Lung (tissue), 12 donors: ENCODE measurements around the gene GP1BA. TPM values are rescaled to one million over a fixed set of nuclear protein-coding genes. Genes with fewer than 3 reads are reported as not detected.
A peak's percentile ranks its signal among the peaks of the same experiment; 100 is the strongest.

ENCODE experiments used
- ATAC-seq: fragments of 200-7000 bp; cut with Tn5 transposase; one replicate; pipeline ENCODE4 v1.9.1; 2020; ENCODE audit warnings: moderate number of reproducible peaks; ENCODE audit not compliant: insufficient read depth, low FRiP score
- DNase-seq, 3 donors: peaks; one replicate each; pipeline ENCODE4 v3.0.0-alpha.2; 2013 to 2017
- H3K27ac ChIP-seq, 2 donors: one replicate each; pipeline ENCODE4 v1.5.1; 2013; ENCODE audit warnings: mild to moderate bottlenecking in 2 of 2, moderate library complexity in 2 of 2, control low read depth in 1 of 2, inconsistent platforms in 1 of 2, low read depth in 1 of 2, low read length in 1 of 2
- H3K27me3 ChIP-seq, 3 donors: one replicate each; pipeline ENCODE4 v1.5.1; 2013; ENCODE audit warnings: low read length in 2 of 3; ENCODE audit not compliant: control insufficient read depth in 3 of 3, insufficient read depth in 3 of 3
- H3K36me3 ChIP-seq, 4 donors: one replicate each; pipeline ENCODE4 v1.5.1; 2013; ENCODE audit warnings: low read length in 4 of 4, mild to moderate bottlenecking in 1 of 4, moderate library complexity in 1 of 4; ENCODE audit not compliant: control insufficient read depth in 4 of 4, insufficient read depth in 4 of 4
- H3K4me1 ChIP-seq, 5 donors: one replicate each; pipeline ENCODE4 v1.5.1; 2013; ENCODE audit warnings: low read length in 5 of 5, mild to moderate bottlenecking in 2 of 5, moderate library complexity in 1 of 5; ENCODE audit not compliant: control insufficient read depth in 5 of 5, insufficient read depth in 5 of 5
- H3K4me3 ChIP-seq: one replicate; pipeline ENCODE4 v1.5.1; 2013; ENCODE audit warnings: mild to moderate bottlenecking, control low read depth, moderate library complexity
- H3K9ac ChIP-seq, 2 donors: one replicate each; pipeline ENCODE4 v1.5.1; 2013; ENCODE audit warnings: low read length in 2 of 2, control low read depth in 1 of 2; ENCODE audit not compliant: insufficient read depth in 1 of 2
- H3K9me3 ChIP-seq, 4 donors: one replicate each; pipeline ENCODE4 v1.5.1; 2013; ENCODE audit warnings: low read length in 3 of 4, mild to moderate bottlenecking in 1 of 4, moderate library complexity in 1 of 4; ENCODE audit not compliant: control insufficient read depth in 4 of 4, insufficient read depth in 3 of 4
- WGBS, 2 donors: extraction: QIAGEN DNeasy Blood & Tissue Kit; methylation state at CpG; one replicate each; pipeline ENCODE4 v1.1.7; 2013; 5-methylcytosine and 5-hydroxymethylcytosine counted together
- polyA plus RNA-seq, 2 donors: library from polyadenylated mRNA; stranded (reverse); fragments of 200-250 nt; gene quantifications; one replicate each; pipeline ENCODE4 v1.2.1, GENCODE V29; 2013
- total RNA-seq, 2 donors: library from RNA; depleted of rRNA in 1 of 2; stranded (reverse); fragments of >200 nt in 1 of 2; gene quantifications; one replicate each; pipeline ENCODE4 v1.2.1, GENCODE V29; 2014 to 2021
- TF ChIP-seq, protein P1 (sequence below): IDR thresholded peaks from 2 replicates; pipeline ENCODE4 v1.5.1; 2012; ENCODE audit warnings: mild to moderate bottlenecking; ENCODE audit errors: control extremely low read depth, extremely low read depth
- donor health status: control.
- donor health status: control.
- donor health status: Bipolar disorder and iron deficiency.
- donor health status: healthy.
- donor health status: DM: yes; HTN: yes; CAD: no.

GP1BA gene
- total and polyA plus RNA-seq, 4 donors = 0.18 to 1.4 (median 0.60) TPM

DNA sequence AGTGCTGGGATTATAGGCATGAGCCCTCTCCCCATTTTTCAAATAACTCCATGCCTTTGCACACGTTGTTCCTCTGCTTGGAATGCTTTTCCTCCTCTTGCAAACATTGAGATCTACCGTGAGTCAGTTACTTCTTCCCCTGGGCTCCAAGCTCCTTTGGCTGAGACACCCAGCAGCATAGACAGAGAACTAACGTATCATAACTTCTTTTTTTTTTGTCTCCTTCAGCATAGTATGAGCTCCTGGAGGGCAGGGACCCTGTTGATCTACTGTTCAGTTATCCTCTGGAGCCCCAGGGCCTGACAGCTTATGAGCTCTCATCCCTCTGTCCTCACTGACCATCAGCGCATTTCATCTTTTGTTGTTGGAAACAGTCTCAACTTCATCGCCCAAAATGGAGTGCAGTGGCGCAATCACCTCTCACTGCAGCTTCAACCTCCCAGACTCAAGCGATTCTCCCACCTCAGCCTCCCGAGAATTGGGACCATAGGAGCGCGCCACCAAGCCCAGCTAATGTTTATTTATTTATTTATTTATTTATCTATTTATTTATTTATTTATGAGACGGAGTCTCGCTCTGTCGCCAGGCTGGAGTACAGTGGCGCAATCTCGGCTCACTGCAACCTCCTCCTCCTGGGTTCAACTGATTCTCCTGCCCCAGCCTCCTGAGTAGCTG, 33.4 kb downstream of the GP1BA start:
- no peaks in the 10 kb centered on the region for H3K9me3 ChIP-seq
- DNase-seq (no peak), ATAC-seq (no peak)
- H3K4me1 ChIP-seq = peaks cover 4 to 21% (median 9%) of the 10 kb centered on the region in 5 donors
- H3K4me3 ChIP-seq = no peak overlapping the region
- TF ChIP-seq, protein P1, sequence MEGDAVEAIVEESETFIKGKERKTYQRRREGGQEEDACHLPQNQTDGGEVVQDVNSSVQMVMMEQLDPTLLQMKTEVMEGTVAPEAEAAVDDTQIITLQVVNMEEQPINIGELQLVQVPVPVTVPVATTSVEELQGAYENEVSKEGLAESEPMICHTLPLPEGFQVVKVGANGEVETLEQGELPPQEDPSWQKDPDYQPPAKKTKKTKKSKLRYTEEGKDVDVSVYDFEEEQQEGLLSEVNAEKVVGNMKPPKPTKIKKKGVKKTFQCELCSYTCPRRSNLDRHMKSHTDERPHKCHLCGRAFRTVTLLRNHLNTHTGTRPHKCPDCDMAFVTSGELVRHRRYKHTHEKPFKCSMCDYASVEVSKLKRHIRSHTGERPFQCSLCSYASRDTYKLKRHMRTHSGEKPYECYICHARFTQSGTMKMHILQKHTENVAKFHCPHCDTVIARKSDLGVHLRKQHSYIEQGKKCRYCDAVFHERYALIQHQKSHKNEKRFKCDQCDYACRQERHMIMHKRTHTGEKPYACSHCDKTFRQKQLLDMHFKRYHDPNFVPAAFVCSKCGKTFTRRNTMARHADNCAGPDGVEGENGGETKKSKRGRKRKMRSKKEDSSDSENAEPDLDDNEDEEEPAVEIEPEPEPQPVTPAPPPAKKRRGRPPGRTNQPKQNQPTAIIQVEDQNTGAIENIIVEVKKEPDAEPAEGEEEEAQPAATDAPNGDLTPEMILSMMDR = no peak
- H3K27ac ChIP-seq = peak overlapping the region in 1 of 2 donors; percentile 63
- no peak overlapping the region for H3K9ac ChIP-seq
- 93 to 94% methylated on average over 15 of the region's 15 CpGs for WGBS, 2 donors
- no peaks in the 10 kb centered on the region for H3K27me3 ChIP-seq
- H3K36me3 ChIP-seq = peaks cover 0 to 18% (median 16%) of the 10 kb centered on the region in 4 donors

DNA sequence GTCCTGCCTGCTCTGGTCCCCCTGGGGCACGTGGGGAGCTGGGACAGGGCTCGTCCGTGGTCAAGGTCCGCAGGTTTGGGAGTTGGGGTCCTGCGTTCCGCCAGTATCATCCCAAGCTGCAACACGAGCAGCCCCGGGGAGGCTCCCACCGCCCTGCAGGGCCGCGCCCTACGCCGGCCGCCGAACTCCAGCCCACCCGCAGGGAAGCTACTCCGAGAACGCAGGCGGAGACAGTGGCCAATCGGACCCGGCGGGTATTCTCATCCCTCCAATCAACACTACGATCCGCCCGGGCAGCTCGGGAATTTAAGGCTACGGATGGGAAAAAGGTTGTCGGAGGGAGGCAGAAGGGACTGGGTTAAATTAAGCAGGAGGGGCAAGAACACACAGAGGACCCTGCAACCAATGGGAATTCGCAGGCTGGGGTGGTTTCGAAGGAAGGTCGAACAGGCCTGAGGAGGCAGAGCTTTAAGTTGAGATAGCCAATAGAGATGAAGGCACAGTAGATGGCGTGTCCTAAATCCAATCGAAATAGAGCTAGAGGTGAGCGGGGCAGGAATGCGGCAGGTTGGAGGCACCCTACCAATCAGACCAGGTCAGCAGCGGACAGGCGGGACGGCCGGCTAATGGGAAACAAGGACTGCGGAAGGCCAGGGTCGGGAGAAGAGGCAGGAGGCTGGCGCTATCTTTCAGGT, 34.9 kb downstream of the GP1BA start:
- TF ChIP-seq, protein P1 = no peak

DNA sequence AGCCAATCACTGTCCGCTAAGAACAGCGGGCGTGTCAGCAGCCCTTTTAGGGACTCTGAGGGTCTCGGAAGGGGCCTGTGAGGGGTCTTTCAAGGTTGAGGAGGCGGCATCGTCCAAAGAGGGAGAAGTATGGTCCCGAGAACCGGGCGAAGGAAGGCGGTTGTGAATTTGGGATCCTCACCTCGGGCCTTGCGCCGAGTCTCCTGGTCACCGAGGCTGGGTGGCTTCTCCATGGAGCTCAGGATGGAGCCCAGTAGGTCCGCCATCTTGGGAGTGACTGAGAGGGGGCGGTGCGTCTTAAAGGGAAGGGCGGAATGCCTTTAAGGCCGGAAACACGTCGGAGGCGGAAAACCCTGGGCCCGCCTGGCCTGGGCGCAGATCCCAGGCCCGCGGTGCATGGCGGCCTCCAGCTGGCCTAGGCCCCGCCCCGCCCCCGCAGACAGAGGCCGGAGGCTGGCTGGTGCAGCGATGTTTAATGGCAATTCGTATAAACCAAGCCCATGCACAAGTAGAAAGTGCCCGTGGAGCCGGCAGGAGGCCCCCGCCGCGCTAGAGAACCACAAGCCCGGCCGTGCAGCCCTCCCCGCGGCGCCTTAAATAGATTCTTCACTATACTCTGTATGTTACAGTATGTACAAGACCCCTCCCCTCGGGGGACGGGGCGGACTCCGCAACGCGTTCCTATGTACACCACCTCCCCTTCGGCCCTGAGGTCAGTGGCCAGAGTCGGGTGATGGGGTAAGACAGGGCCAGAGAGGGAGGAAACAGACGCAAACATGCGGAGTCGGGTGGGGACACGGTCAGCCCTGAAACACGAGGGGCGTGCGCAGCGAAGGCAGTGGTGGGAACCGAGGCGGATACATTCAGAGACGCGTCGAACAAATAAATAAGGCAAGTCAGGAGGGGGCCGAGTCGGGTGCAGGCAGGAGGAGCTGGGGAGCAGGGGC, 35.7 kb downstream of the GP1BA start, which contains the start of gene SPAG7:
Gene SPAG7 (minus strand): TSS at position 279 of the 947 bp plus-strand sequence. CDS start 13 bp downstream, at position 266.
- Histone ChIP-seq H3K4me3 (peak within 1 kb of the TSS; percentile 79), H3K9ac (peak within 1 kb of the TSS; percentile 63 to 94), H3K27me3 (no peaks in the 10 kb centered on the region), H3K36me3 (peaks cover 4 to 26% (median 15%) of the 10 kb centered on the region in 4 donors), H3K27ac (peak within 1 kb of the TSS; percentile 94 to 95), H3K4me1 (peaks cover 4 to 21% (median 9%) of the 10 kb centered on the region in 5 donors), H3K9me3 (no peaks in the 10 kb centered on the region)
- WGBS, 2 donors = 1% methylated on average over 60 to 66 of the region's 66 CpGs
- DNase-seq (peak; percentile 98 to 99 (median 98)), ATAC-seq (peak; percentile 76)
- TF ChIP-seq, protein P1 = no peak

More for the DNA sequence above, 34.9 kb downstream of the GP1BA start:
- no peaks in the 10 kb centered on the region for H3K9me3 ChIP-seq
- peaks cover 4 to 21% (median 9%) of the 10 kb centered on the region in 5 donors for H3K4me1 ChIP-seq
- H3K27ac ChIP-seq = peak overlapping the region; percentile 94 to 95
- 0% methylated on average over 42 of the region's 42 CpGs for WGBS, 2 donors
- peak overlapping the region; percentile 79 for H3K4me3 ChIP-seq
- H3K36me3 ChIP-seq = peaks cover 0 to 18% (median 13%) of the 10 kb centered on the region in 4 donors
- DNase-seq (peak; percentile 100), ATAC-seq (peak; percentile 90)
- peak overlapping the region in 1 of 2 donors; percentile 94 for H3K9ac ChIP-seq
- no peaks in the 10 kb centered on the region for H3K27me3 ChIP-seq
